GM21723 (cell line): Measurements from ENCODE around the gene DKK2.

ENCODE experiments used
- ATAC-seq: cut with Tn5 transposase; IDR thresholded peaks from one replicate; pipeline ENCODE4 v1.9.1; 2021; ENCODE audit warnings: mild to moderate bottlenecking, moderate library complexity; ENCODE audit not compliant: unreplicated experiment

The DKK2 gene

GRCh38 chr4:107017443-107018343, 18.4 kb downstream of the DKK2 start:
- no peak for ATAC-seq

- ATAC-seq = no peak
These were observed 24.8 kb downstream of the DKK2 start for GRCh38 chr4:107011312-107011711.

- ATAC-seq = no peak
These were observed 26.7 kb downstream of the DKK2 start for GRCh38 chr4:107009196-107009968.

GRCh38 chr4:107008115-107008514, 28.0 kb downstream of the DKK2 start:
- no peak for ATAC-seq

- no peak for ATAC-seq
These were observed 29.9 kb downstream of the DKK2 start for GRCh38 chr4:107006218-107006617.

GRCh38 chr4:106996490-106996889, 39.6 kb downstream of the DKK2 start:
- ATAC-seq = no peak

- no peak for ATAC-seq
These were observed 42.3 kb downstream of the DKK2 start for GRCh38 chr4:106993827-106994226.

- ATAC-seq = no peak
These were observed 48.8 kb downstream of the DKK2 start for GRCh38 chr4:106987311-106987710.

GRCh38 chr4:106986486-106986885, 49.6 kb downstream of the DKK2 start:
- no peak for ATAC-seq

- no peak for ATAC-seq
These were observed 50.3 kb downstream of the DKK2 start for GRCh38 chr4:106985830-106986229.

- ATAC-seq = no peak
These were observed 53.4 kb downstream of the DKK2 start for GRCh38 chr4:106982711-106983211.

GRCh38 chr4:106981431-106981830, 54.7 kb downstream of the DKK2 start:
- ATAC-seq = no peak

GRCh38 chr4:106979476-106979875, 56.6 kb downstream of the DKK2 start:
- no peak for ATAC-seq

GRCh38 chr4:106978046-106978774, 57.9 kb downstream of the DKK2 start:
- ATAC-seq = no peak

GRCh38 chr4:106971636-106972035, 64.5 kb downstream of the DKK2 start:
- ATAC-seq = no peak

GRCh38 chr4:106967892-106968291, 68.2 kb downstream of the DKK2 start:
- no peak for ATAC-seq

GRCh38 chr4:106953036-106953705, 82.9 kb downstream of the DKK2 start:
- ATAC-seq = no peak

- ATAC-seq = no peak
These were observed 84.2 kb downstream of the DKK2 start for GRCh38 chr4:106951891-106952290.

GRCh38 chr4:106941841-106942240, 94.3 kb downstream of the DKK2 start:
- ATAC-seq = no peak

GRCh38 chr4:106930522-106930921, 105.6 kb downstream of the DKK2 start:
- ATAC-seq = no peak

GRCh38 chr4:106929248-106929647, 106.9 kb downstream of the DKK2 start:
- no peak for ATAC-seq
